H7 (cell line): Measurements from ENCODE around the gene MRPS5. TPM values are rescaled to one million over a fixed set of nuclear protein-coding genes. Genes with fewer than 3 reads are reported as not detected.
A peak's percentile ranks its signal among the peaks of the same experiment; 100 is the strongest.

Experiments
- DNase-seq: peaks from one replicate; pipeline ENCODE4 v3.0.0; 2012
- H3K27me3 ChIP-seq: 2 replicates; pipeline ENCODE4 v1.6.0; 2011; ENCODE audit warnings: mild to moderate bottlenecking, low read length; ENCODE audit not compliant: control insufficient read depth, insufficient read depth
- H3K36me3 ChIP-seq: replicated peaks from 2 replicates; pipeline ENCODE4 v1.5.1; 2011; ENCODE audit warnings: low read length; ENCODE audit not compliant: control insufficient read depth, insufficient read depth
- H3K4me3 ChIP-seq: 2 replicates; pipeline ENCODE4 v1.5.1; 2011; ENCODE audit warnings: low read depth, mild to moderate bottlenecking, control low read depth, low read length, moderate library complexity; ENCODE audit not compliant: insufficient read depth
- total RNA-seq: library from RNA; depleted of rRNA; stranded (reverse); fragments of >200 nt; shearing (Covaris generic); gene quantifications from 2 replicates; pipeline ENCODE4 v1.2.3, GENCODE V29; 2014

The MRPS5 gene
- total RNA-seq, 1 experiment from 2014 or later, result 71.7 TPM

DNA sequence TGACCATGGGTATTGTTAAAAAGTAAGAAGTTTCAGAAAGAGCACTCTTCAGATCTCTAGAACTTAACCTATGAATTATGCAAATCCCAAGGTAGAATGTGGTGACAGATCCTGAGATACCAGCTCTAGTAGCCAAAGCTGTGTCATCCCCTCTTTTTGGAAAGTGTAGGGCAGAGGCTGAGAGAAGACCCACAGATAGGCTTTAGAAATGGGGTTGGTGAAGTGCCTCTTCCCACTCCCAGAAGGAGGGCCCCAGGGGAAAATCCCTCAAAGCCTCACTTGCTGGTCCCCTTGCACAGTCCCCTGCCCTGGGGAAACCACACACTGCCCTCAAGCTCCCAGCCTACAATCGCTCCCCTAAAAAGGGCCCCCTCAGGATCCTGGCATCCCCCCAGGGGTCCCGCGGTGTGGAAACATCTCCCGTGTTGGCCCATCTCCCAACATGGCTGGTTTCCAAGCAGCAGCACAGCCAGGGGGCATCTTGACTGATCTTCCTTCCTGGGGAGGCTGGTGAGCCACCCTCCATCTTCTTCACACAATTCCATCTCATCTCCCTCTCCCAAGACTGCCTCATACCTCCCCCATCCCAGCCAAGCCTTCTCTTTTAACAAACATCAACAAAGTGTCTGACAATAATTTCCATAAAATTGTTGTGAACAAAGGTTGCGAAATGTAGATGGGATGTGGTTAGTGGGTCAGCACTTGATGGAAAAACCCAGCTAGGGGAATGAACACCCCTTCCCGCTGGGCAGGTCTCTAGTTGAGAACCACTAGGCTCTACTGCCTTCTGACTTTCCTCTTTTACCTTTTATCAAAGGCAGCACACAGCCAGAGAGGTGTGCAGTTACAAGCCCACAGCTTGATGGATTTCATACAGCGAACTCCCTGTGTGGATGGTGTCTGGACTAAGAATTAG, 71.0 kb downstream of the MRPS5 start:
- no peaks in the 10 kb centered on the region for H3K36me3 ChIP-seq
- no peak overlapping the region for H3K4me3 ChIP-seq

DNA sequence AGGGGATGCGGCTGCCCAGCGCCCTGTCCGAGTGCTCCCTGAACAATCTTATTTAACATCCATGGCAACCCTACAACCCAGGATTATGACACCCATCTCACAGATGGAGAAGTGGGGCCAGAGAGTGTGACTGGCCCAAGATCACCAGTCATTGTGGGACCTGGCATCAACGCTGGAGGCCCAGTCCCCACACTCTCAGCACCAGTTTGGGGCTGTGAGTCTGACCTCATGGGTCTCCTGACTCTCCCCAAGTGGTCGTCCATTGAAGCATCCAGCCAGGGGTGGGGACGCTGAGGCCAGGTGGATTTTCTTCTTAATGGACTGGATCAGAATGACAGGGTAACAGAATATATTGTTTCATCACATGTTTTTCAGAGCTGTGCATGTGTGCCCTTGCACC, 71.6 kb downstream of the MRPS5 start:
- Histone ChIP-seq H3K36me3 (no peaks in the 10 kb centered on the region), H3K27me3 (0 out of 2 replicates have a peak, but pooled peaks cover 2% of the 10 kb centered on the region), H3K4me3 (no peak overlapping the region)
- DNase-seq, result no peak

More for the DNA sequence above, 71.0 kb downstream of the MRPS5 start:
- H3K27me3 ChIP-seq, result 0 out of 2 replicates have a peak, but pooled peaks cover 2% of the 10 kb centered on the region
- no peak for DNase-seq

DNA sequence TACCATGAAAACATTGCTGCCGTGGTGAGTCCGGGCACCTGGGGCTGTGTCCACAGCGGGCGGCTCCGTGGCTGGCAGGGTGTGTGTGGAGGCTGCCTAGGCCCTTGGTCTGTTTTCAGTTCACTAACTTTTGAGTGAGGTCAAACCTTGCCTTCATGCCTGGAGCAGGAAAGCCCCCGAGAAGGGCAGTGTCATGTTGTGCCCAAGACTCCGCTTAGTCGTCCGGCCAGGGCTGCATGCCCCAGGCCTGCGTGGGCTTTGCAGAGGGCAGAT, 72.0 kb downstream of the MRPS5 start:
- no peak for DNase-seq
- H3K36me3 ChIP-seq, result no peaks in the 10 kb centered on the region
- H3K27me3 ChIP-seq, result 0 out of 2 replicates have a peak, but pooled peaks cover 2% of the 10 kb centered on the region
- no peak overlapping the region for H3K4me3 ChIP-seq

DNA sequence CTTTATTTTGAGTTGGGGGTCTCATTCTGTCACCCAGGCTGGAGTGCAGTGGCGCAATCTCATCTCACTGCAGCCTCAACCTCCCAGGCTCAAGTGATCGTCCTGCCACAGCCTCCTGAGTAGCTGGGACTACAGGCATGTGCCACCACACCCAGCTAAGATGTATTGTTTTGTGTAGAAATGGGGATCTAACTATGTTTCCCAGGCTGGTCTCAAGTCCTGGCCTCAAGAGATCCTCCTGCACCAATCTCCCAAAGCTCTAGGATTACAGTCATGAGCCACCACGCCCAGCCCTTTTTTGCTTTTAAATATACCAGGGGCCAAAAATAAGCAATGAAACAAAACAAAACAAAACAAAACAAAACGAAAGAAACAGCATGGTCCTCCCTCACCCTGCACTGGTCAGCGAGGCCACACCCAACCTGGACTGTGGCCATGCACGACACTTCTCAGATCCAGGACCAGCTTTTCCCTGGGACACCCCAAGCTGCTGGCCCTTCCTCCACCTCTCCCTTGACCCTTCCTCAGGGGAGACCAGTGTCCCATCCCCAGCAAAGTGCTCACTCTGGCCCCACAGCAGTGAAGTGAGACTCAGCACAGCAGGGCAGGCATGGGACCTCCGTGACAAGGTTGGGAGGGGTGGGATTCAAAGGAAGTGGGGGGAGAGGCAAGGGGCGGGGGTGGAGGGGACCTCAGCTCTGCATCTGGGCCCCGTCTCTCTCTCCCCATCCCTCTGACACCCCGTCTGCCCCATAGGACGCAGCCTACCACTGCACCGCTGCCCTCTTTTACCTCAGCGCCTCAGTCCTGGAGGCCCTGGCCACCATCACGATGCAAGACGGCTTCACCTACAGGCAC, 72.6 kb downstream of the MRPS5 start:
- 0 out of 2 replicates have a peak, but pooled peaks cover 2% of the 10 kb centered on the region for H3K27me3 ChIP-seq
- H3K4me3 ChIP-seq, result no peak overlapping the region
- no peak for DNase-seq
- no peaks in the 10 kb centered on the region for H3K36me3 ChIP-seq

DNA sequence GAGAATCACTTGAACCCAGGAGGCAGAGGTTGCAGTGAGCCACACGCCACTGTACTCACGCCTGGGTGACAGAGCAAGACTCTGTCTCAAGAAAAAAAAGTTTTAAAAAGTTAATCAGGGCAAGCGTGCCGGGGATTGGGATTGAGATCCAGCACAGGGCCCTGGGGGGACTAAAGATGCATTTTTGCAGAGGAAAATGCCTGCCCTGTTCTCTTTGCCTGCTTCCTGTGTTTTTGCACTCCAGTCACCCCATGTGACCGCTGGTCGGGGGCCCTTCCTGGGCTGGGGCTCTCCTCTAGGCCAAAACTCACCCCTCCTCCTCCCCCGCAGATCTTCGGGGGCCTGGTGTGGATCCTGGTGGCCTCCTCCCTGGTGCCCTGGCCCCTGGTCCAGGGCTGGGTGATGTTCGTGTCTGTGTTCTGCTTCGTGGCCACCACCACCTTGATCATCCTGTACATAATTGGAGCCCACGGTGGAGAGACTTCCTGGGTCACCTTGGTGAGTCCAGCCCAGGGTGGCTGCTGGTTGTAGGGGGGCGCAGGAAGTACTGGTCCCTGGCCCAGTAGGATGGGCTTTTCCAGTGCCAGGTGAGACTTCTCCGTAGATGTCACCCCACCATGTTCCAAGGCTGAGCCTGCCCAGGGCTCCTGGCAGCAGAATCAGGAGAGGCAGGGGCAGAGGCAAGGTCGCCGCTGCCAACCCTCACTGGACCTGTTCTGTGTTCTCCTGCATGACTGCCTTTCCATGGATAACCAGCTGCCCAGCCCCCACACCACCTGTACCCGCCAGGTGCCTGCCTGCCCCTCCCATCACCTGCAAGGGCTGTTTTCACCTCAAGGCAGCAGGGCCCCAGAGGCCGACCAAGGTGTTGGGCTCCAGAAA, 73.7 kb downstream of the MRPS5 start:
- Histone ChIP-seq H3K27me3 (peaks cover 2% of the 10 kb centered on the region; the same call in 1 of the 2 replicates), H3K36me3 (no peaks in the 10 kb centered on the region), H3K4me3 (no peak overlapping the region)
- no peak for DNase-seq

GRCh38 chr2:95046371-95047112, 75.1 kb downstream of the MRPS5 start:
- Histone ChIP-seq H3K4me3 (no peak overlapping the region), H3K27me3 (peaks cover 2% of the 10 kb centered on the region; the same call in 1 of the 2 replicates), H3K36me3 (no peaks in the 10 kb centered on the region)
- no peak for DNase-seq

DNA sequence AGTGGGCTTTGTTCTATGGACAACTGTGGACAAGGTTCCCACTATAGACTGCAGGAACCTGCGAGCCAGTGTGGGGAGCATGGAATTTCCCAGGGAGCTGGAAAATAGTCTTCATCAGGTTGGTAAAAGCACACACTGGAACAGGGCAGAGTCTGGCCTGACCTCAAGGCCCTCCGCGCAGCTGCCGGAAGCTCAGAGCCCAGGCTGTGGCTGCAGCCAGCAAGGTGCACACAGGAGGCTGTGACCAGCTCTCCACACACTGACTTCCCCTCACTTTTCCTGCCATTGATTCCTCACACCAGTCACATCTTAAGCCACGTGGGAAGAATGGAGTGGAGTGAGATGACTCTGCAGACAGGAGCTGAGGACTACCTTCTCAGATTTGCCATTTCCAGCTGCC, 77.0 kb downstream of the MRPS5 start:
- H3K4me3 ChIP-seq, result no peak overlapping the region
- no peak for DNase-seq
- no peaks in the 10 kb centered on the region for H3K36me3 ChIP-seq
- H3K27me3 ChIP-seq, result peaks cover 2% of the 10 kb centered on the region; the same call in 1 of the 2 replicates

DNA sequence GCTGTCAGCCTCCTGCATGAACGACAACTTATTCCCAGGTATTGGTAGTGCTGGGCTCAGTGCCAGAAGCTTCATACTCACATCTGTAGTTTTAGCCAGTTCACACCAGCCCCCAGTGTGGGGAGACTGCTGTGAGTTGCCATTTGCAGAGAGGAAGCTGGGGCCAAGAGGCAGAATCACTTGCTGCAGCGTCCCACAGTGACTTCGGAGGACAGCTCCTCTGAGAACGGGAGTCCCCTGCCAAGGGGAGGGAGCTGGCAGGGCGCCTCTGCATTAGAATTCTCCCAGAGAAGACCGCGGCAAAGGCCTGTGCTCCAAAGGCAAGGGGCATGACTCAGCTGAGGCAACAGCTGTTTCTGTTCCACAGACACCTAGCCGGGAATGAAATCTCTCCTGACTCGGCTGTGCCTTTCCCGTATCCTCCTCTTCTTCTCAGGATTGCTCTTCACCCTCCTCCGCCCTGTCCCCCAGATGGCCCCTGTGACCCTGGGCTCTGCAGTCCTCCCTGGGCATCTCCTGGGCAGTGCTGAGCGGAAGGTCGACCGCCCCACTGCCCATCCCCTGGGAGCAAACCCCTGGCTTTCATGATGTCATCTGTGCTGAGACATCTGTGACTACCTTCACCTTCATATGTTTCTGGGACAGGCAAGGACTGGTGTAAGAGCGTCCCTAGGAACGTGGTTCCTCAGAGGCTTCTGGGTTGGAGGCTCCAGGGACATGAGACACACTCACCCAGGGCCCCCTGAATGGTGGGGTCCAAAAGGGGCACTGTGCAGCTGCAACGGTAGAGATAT, 78.1 kb downstream of the MRPS5 start:
- DNase-seq, result peak; percentile 75
- Histone ChIP-seq H3K4me3 (no peak overlapping the region), H3K27me3 (peaks cover 2% of the 10 kb centered on the region; the same call in 1 of the 2 replicates), H3K36me3 (no peaks in the 10 kb centered on the region)

- no peak for DNase-seq
- H3K36me3 ChIP-seq, result no peaks in the 10 kb centered on the region
- no peak overlapping the region for H3K4me3 ChIP-seq
- peaks cover 2% of the 10 kb centered on the region; the same call in 1 of the 2 replicates for H3K27me3 ChIP-seq
Observed at GRCh38 chr2:95042472-95043271, 78.9 kb downstream of the MRPS5 start.

- H3K4me3 ChIP-seq, result no peak overlapping the region
- H3K36me3 ChIP-seq, result no peaks in the 10 kb centered on the region
- H3K27me3 ChIP-seq, result peaks cover 2% of the 10 kb centered on the region; the same call in 1 of the 2 replicates
- DNase-seq, result no peak
Observed at GRCh38 chr2:95041824-95042442, 79.7 kb downstream of the MRPS5 start.

DNA sequence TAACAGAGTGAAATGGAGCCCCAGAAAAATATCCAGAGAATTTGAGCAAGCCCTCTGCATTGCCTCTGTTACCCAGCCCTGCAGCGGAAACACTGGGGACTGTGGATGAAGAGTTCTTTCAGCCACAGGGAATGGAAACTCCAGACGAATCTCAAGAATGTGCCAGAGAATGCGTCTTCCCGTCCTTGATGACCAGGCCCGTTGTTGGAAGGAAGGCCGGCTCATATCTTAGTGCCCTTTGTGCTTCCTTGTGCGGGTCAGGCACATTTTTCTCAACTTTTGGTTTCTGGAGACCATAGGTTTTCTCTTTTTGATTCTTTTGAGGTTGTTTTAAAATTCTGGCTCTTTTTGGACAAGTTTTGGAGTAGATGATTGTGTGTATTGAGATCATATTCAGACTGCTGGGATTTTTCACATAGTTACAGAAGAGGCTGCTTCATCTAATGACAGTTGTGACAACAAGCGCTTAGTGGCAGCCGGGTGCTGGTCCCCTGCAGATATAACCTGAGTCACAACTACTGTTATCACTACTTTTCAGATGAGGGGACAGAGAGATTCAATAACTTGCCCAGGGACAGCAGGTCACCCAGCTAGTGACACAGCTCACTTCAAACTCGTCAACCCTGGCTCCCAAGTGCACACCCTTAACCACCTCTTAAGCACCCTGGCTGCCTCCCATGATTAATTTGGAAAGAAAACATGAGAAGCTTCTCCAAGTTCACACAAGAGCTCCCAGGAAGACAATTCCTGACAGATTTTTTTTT, 80.4 kb downstream of the MRPS5 start:
- Histone ChIP-seq H3K36me3 (no peaks in the 10 kb centered on the region), H3K4me3 (no peak overlapping the region), H3K27me3 (peaks cover 2% of the 10 kb centered on the region; the same call in 1 of the 2 replicates)
- DNase-seq, result no peak
